NCI-H128 (cell line): Measurements from ENCODE around the gene ZBTB44.

ENCODE experiments used
- DNase-seq: peaks from one replicate; lab custom pipeline; 2025; ENCODE audit not compliant: unreplicated experiment; lab: John Stamatoyannopoulos, UW

ZBTB44 gene

GRCh38 chr11:130178441-130179339 is 136.0 kb downstream of the ZBTB44 start:
- no peak for DNase-seq

- DNase-seq: no peak
Observed at GRCh38 chr11:130177782-130178181, 136.9 kb downstream of the ZBTB44 start.
